Measurements from ENCODE around the gene CDH6.

DNA sequence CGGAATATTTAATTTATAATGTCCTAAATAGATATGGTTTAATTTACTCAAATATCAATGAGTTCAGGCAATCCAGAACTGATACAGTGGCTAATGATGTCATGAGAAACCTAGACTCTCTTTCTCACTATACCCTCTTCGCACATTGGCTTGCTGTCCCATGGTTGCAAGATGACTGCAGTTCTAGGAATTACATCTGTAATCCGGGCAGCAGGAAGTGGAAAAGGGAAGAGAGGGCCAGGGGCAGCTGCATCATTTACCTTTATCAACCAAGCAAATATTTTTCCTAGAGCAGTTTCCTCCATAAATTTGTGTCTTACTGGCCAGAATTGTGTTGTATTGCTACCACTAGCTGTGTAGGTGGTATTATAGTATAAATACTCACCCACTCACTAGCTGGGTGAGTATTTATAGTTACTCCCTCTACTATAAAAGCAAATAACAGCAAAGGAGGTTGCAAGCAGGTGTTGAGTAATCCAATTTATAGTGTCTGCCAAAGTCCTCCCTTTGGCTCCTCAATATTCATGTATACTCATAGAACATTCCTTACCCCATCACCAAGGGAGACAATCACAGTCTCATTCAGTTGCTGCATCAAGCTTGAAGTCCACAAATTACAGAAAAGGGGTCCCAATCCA lies 169.6 kb downstream of the CDH6 start:
- TF ChIP-seq CTCF (conservative IDR thresholded peaks at IDR 0.05) (no peak), EZH2 (IDR thresholded peaks at IDR 0.05; ENCODE audit: low read depth) (no peak)
